GM23248 (cell line): Measurements from ENCODE around the gene GCNA. TPM values are rescaled to one million over a fixed set of nuclear protein-coding genes. Genes with fewer than 3 reads are reported as not detected.
"Not testable (repeated sequence)": the region's sequence is repeated elsewhere in the genome, so short reads cannot be mapped to it uniquely, and the experiment has no call there.

Source experiments
- DNase-seq: peaks from one replicate; pipeline ENCODE4 v3.0.0-alpha.2; 2015
- H2AFZ ChIP-seq: fragments of 200-600 bp; sonication (generic); 2 replicates; pipeline ENCODE4 v1.6.1; 2016; ENCODE audit warnings: antibody characterized with exemption
- H3F3A ChIP-seq: fragments of 200-600 bp; sonication (generic); 2 replicates; pipeline ENCODE4 v1.6.1; 2016; ENCODE audit warnings: mild to moderate bottlenecking, antibody characterized with exemption, mixed run types; ENCODE audit not compliant: insufficient read depth
- H3K27ac ChIP-seq: fragments of 200-600 bp; sonication (generic); 2 replicates; pipeline ENCODE4 v1.5.1; 2016; ENCODE audit warnings: mild to moderate bottlenecking
- H3K27me3 ChIP-seq: fragments of 200-600 bp; sonication (generic); replicated peaks from 2 replicates; pipeline ENCODE4 v1.6.1; 2016; ENCODE audit warnings: mild to moderate bottlenecking; ENCODE audit not compliant: insufficient read depth
- H3K36me3 ChIP-seq: fragments of 200-600 bp; sonication (generic); 2 replicates; pipeline ENCODE4 v1.6.1; 2016; ENCODE audit warnings: low read depth, mild to moderate bottlenecking
- H3K4me1 ChIP-seq: fragments of 200-600 bp; sonication (generic); 2 replicates; pipeline ENCODE4 v1.6.1; 2016; ENCODE audit warnings: mild to moderate bottlenecking; ENCODE audit not compliant: insufficient read depth
- H3K4me2 ChIP-seq: fragments of 200-600 bp; sonication (generic); one replicate; pipeline ENCODE4 v1.6.1; 2016; ENCODE audit warnings: mild to moderate bottlenecking; ENCODE audit not compliant: unreplicated experiment
- H3K4me3 ChIP-seq: fragments of 200-600 bp; sonication (generic); 2 replicates; pipeline ENCODE4 v1.5.1; 2016; ENCODE audit warnings: mild to moderate bottlenecking
- H3K79me2 ChIP-seq: fragments of 200-600 bp; sonication (generic); 2 replicates; pipeline ENCODE4 v1.6.1; 2016; ENCODE audit warnings: mild to moderate bottlenecking; ENCODE audit not compliant: insufficient read depth
- H3K9ac ChIP-seq: fragments of 200-600 bp; sonication (generic); 2 replicates; pipeline ENCODE4 v1.6.1; 2016; ENCODE audit warnings: mild to moderate bottlenecking
- H3K9me2 ChIP-seq: fragments of 200-600 bp; sonication (generic); 2 replicates; pipeline ENCODE4 v1.6.1; 2016; ENCODE audit warnings: mixed run types, mild to moderate bottlenecking, moderate library complexity; ENCODE audit not compliant: insufficient read depth
- H3K9me3 ChIP-seq: fragments of 200-600 bp; sonication (generic); one replicate; pipeline ENCODE4 v1.6.1; 2017; ENCODE audit warnings: low read depth
- H4K20me1 ChIP-seq: fragments of 200-600 bp; sonication (generic); 2 replicates; pipeline ENCODE4 v1.6.0; 2016; ENCODE audit not compliant: insufficient read depth
- EZH2 ChIP-seq: fragments of 200-600 bp; sonication (generic); IDR thresholded peaks from 2 replicates; pipeline ENCODE4 v1.6.1; 2018; ENCODE audit warnings: antibody characterized with exemption, mild to moderate bottlenecking; ENCODE audit not compliant: insufficient read depth, poor library complexity, severe bottlenecking
- EZH2phosphoT487 ChIP-seq: fragments of 200-600 bp; sonication (generic); IDR thresholded peaks from 2 replicates; pipeline ENCODE4 v1.6.1; 2018; ENCODE audit warnings: antibody characterized with exemption, moderate library complexity, mild to moderate bottlenecking, low read depth; ENCODE audit not compliant: insufficient read depth
- WGBS, 2 experiments: methylation state at CpG; one replicate each; pipeline ENCODE4 v1.1.6; 2015 to 2017; ENCODE audit warnings: low lambda C conversion rate in 2 of 2, low coverage in 1 of 2; ENCODE audit errors: missing lambda C conversion rate in 2 of 2; 5-methylcytosine and 5-hydroxymethylcytosine counted together
- in situ Hi-C: fragments of 300-500 bp; cut with MboI; formaldehyde crosslinking; loops from 2 replicates; pipeline ENCODE4 v1.15.0; 2020
- polyA plus RNA-seq: library from polyadenylated mRNA; unstranded; fragments of >200 nt; fragmentation: Nextera tagmentation; extraction: Ambion mirVana; gene quantifications from 2 replicates; pipeline ENCODE4 v1.2.1, GENCODE V29; 2016
- total RNA-seq: library from RNA; depleted of rRNA; stranded (reverse); fragments of >200 nt; shearing (Covaris generic); gene quantifications from 2 replicates; pipeline ENCODE4 v1.2.3, GENCODE V29; 2014

The GCNA gene
- total and polyA plus RNA-seq, 2 experiments from 2014 or later, result 1.5 to 2.2 TPM

GRCh38 chrX:71581210-71581609 is 3.0 kb downstream of the GCNA start:
- peaks cover 12% of the 10 kb centered on the region; the same call in 1 of the 2 replicates for H3K79me2 ChIP-seq
- in situ Hi-C loops, result no loop called here
- 39 to 41% methylated on average over 5 of the region's 5 CpGs for WGBS, 2 experiments
- H3K27ac ChIP-seq, result no peak overlapping the region
- no peak for DNase-seq
- no peak overlapping the region for H3K4me3 ChIP-seq
- no peaks in the 10 kb centered on the region for H4K20me1 ChIP-seq
- no peaks in the 10 kb centered on the region for H3K27me3 ChIP-seq
- no peak overlapping the region for H3K4me2 ChIP-seq
- no peak overlapping the region for H3K9ac ChIP-seq
- TF ChIP-seq EZH2phosphoT487, result no peak
- no peak for TF ChIP-seq EZH2
- peaks cover 6% of the 10 kb centered on the region; the same call in 1 of the 2 replicates for H3K36me3 ChIP-seq
- no peak overlapping the region for H2AFZ ChIP-seq
- no peaks in the 10 kb centered on the region for H3K4me1 ChIP-seq
- H3F3A ChIP-seq, result no peaks in the 10 kb centered on the region
- no peaks in the 10 kb centered on the region for H3K9me3 ChIP-seq
- H3K9me2 ChIP-seq, result no peaks in the 10 kb centered on the region

GRCh38 chrX:71586929-71587328 is 8.7 kb downstream of the GCNA start:
- H3K4me2 ChIP-seq, result no peak overlapping the region
- H3F3A ChIP-seq, result no peaks in the 10 kb centered on the region
- no peaks in the 10 kb centered on the region for H3K27me3 ChIP-seq
- no peaks in the 10 kb centered on the region for H3K36me3 ChIP-seq
- no peak overlapping the region for H2AFZ ChIP-seq
- H3K27ac ChIP-seq, result no peak overlapping the region
- no peaks in the 10 kb centered on the region for H3K4me1 ChIP-seq
- no peaks in the 10 kb centered on the region for H3K9me2 ChIP-seq
- H3K4me3 ChIP-seq, result no peak overlapping the region
- in situ Hi-C loops, result no loop called here
- H3K9ac ChIP-seq, result no peak overlapping the region
- no peaks in the 10 kb centered on the region for H3K9me3 ChIP-seq
- no peaks in the 10 kb centered on the region for H3K79me2 ChIP-seq
- DNase-seq, result no peak
- WGBS, 2 experiments, result 100% methylated on average over 2 of the region's 2 CpGs
- TF ChIP-seq EZH2phosphoT487 (no peak), EZH2 (no peak)
- no peaks in the 10 kb centered on the region for H4K20me1 ChIP-seq

GRCh38 chrX:71593210-71593609 is 15.0 kb downstream of the GCNA start:
- in situ Hi-C loops, H3K4me3 ChIP-seq, H3K9ac ChIP-seq, H3F3A ChIP-seq, H3K9me3 ChIP-seq, H3K27ac ChIP-seq, H3K4me1 ChIP-seq, DNase-seq, H4K20me1 ChIP-seq, H3K36me3 ChIP-seq, H3K79me2 ChIP-seq, H3K9me2 ChIP-seq, H2AFZ ChIP-seq, H3K27me3 ChIP-seq, H3K4me2 ChIP-seq: not testable (repeated sequence)
- 97 to 98% methylated on average over 5 to 7 of the region's 8 CpGs for WGBS, 2 experiments

GRCh38 chrX:71599965-71600364 is 21.7 kb downstream of the GCNA start:
- peaks cover 21% of the 10 kb centered on the region for H3K36me3 ChIP-seq
- no peaks in the 10 kb centered on the region for H4K20me1 ChIP-seq
- no peaks in the 10 kb centered on the region for H3K9me2 ChIP-seq
- no peaks in the 10 kb centered on the region for H3K4me1 ChIP-seq
- DNase-seq, result no peak
- no peak for TF ChIP-seq EZH2
- no peak for TF ChIP-seq EZH2phosphoT487
- peaks cover 30% of the 10 kb centered on the region for H3F3A ChIP-seq
- no peaks in the 10 kb centered on the region for H3K27me3 ChIP-seq
- H3K9me3 ChIP-seq, result no peaks in the 10 kb centered on the region
- WGBS, 2 experiments, result 95 to 97% methylated on average over 2 of the region's 2 CpGs
- no peak overlapping the region for H3K9ac ChIP-seq
- H2AFZ ChIP-seq, result no peak overlapping the region
- H3K4me3 ChIP-seq, result no peak overlapping the region
- H3K4me2 ChIP-seq, result no peak overlapping the region
- in situ Hi-C loops, result no loop called here
- no peaks in the 10 kb centered on the region for H3K79me2 ChIP-seq
- H3K27ac ChIP-seq, result no peak overlapping the region

GRCh38 chrX:71603618-71604017 is 25.4 kb downstream of the GCNA start:
- no peak for TF ChIP-seq EZH2
- no peak for TF ChIP-seq EZH2phosphoT487
- Histone ChIP-seq H4K20me1 (no peaks in the 10 kb centered on the region), H3K4me1 (no peaks in the 10 kb centered on the region), H3K36me3 (peaks cover 34% of the 10 kb centered on the region), H2AFZ (no peak overlapping the region), H3K9me3 (no peaks in the 10 kb centered on the region), H3F3A (peaks cover 31% of the 10 kb centered on the region), H3K9me2 (no peaks in the 10 kb centered on the region), H3K4me3 (no peak overlapping the region), H3K9ac (no peak overlapping the region), H3K4me2 (no peak overlapping the region), H3K27me3 (no peaks in the 10 kb centered on the region), H3K27ac (peak overlapping the region; percentile 43), H3K79me2 (peaks cover 9% of the 10 kb centered on the region; the same call in 1 of the 2 replicates)
- DNase-seq, result peak; percentile 18
- in situ Hi-C loops, result no loop called here
- 83 to 91% methylated on average over 5 to 28 of the region's 33 CpGs for WGBS, 2 experiments
